WTC11 (cell line): ENCODE measurements around the gene NEMP2. TPM values are rescaled to one million over a fixed set of nuclear protein-coding genes. Genes with fewer than 3 reads are reported as not detected.

ENCODE experiments used
- ATAC-seq: fragments of 200-7000 bp; cut with Tn5 transposase; 2 replicates; pipeline ENCODE4 v1.10.0; 2021; ENCODE audit warnings: mild to moderate bottlenecking, moderate library complexity
- CTCF ChIA-PET: fragments of 300-600 bp; sonication (Branson Sonifier 250); formaldehyde crosslinking; loops from one replicate; lab custom pipeline; 2021; ENCODE audit warnings: antibody characterized with exemption; lab: Charles Lee
- POLR2A ChIA-PET: fragments of 350-600 bp; sonication (Branson Sonifier 250); formaldehyde crosslinking; loops from one replicate; lab custom pipeline; 2021; ENCODE audit warnings: antibody characterized with exemption; lab: Charles Lee
- DNase-seq: peaks from one replicate; pipeline ENCODE4 v3.0.0; 2021; ENCODE audit warnings: low spot score
- H3K27ac Mint-ChIP-seq: 2 replicates; pipeline ENCODE4 v1.8.0; 2021; ENCODE audit warnings: mixed read lengths
- H3K27me3 Mint-ChIP-seq: 2 replicates; pipeline ENCODE4 v1.8.0; 2021; ENCODE audit warnings: low read depth, mild to moderate bottlenecking, moderate library complexity, mixed read lengths
- H3K36me3 Mint-ChIP-seq: 2 replicates; pipeline ENCODE4 v1.8.0; 2021; ENCODE audit warnings: mixed read lengths
- H3K4me1 Mint-ChIP-seq: 2 replicates; pipeline ENCODE4 v1.8.0; 2022; ENCODE audit warnings: mixed read lengths
- H3K4me3 Mint-ChIP-seq: 2 replicates; pipeline ENCODE4 v1.8.0; 2021; ENCODE audit warnings: mild to moderate bottlenecking, moderate library complexity, mixed read lengths
- H3K9me3 Mint-ChIP-seq: 2 replicates; pipeline ENCODE4 v1.8.0; 2021; ENCODE audit warnings: mixed read lengths
- ATF2 ChIP-seq: sonication (generic); formaldehyde crosslinking; IDR thresholded peaks from 2 replicates; pipeline ENCODE4 v1.8.1; 2022; ENCODE audit warnings: low read depth, missing genetic modification reagents, borderline replicate concordance
- CBFB ChIP-seq: sonication (generic); formaldehyde crosslinking; IDR thresholded peaks from 2 replicates; pipeline ENCODE4 v1.8.1; 2022; ENCODE audit warnings: mild to moderate bottlenecking, low read depth, missing genetic modification reagents
- CREB1 ChIP-seq: sonication (generic); formaldehyde crosslinking; IDR thresholded peaks from 2 replicates; pipeline ENCODE4 v1.8.0; 2023; ENCODE audit warnings: mild to moderate bottlenecking, missing genetic modification reagents
- ELF4 ChIP-seq: sonication (generic); formaldehyde crosslinking; IDR thresholded peaks from 2 replicates; pipeline ENCODE4 v1.8.1; 2022; ENCODE audit warnings: low read depth, mild to moderate bottlenecking, moderate library complexity, missing genetic modification reagents
- ESRRA ChIP-seq: sonication (generic); formaldehyde crosslinking; IDR thresholded peaks from 2 replicates; pipeline ENCODE4 v1.8.1; 2022; ENCODE audit warnings: mild to moderate bottlenecking, missing genetic modification reagents, borderline replicate concordance
- FOXK1 ChIP-seq: sonication (generic); formaldehyde crosslinking; IDR thresholded peaks from 2 replicates; pipeline ENCODE4 v1.8.0; 2022; ENCODE audit warnings: mild to moderate bottlenecking, moderate library complexity, missing genetic modification reagents
- FOXP1 ChIP-seq: sonication (generic); formaldehyde crosslinking; IDR thresholded peaks from 2 replicates; pipeline ENCODE4 v1.8.0; 2022; ENCODE audit warnings: missing genetic modification reagents, mild to moderate bottlenecking, moderate library complexity, borderline replicate concordance
- GRHL2 ChIP-seq: fragments of 250-450 bp; sonication (Bioruptor Pico); IDR thresholded peaks from 2 replicates; pipeline ENCODE4 v1.8.0; 2022; ENCODE audit warnings: mild to moderate bottlenecking, moderate library complexity; ENCODE audit not compliant: insufficient replicate concordance, severe bottlenecking
- HMGA2 ChIP-seq: fragments of 250-450 bp; sonication (Bioruptor Pico); IDR thresholded peaks from 2 replicates; pipeline ENCODE4 v1.4.0; 2021; ENCODE audit warnings: mild to moderate bottlenecking, moderate library complexity
- JUN ChIP-seq: sonication (generic); formaldehyde crosslinking; IDR thresholded peaks from 2 replicates; pipeline ENCODE4 v1.8.0; 2023; ENCODE audit warnings: mild to moderate bottlenecking, missing genetic modification reagents
- KAT7 ChIP-seq: sonication (generic); formaldehyde crosslinking; IDR thresholded peaks from 2 replicates; pipeline ENCODE4 v1.8.1; 2023; ENCODE audit warnings: missing genetic modification reagents, mild to moderate bottlenecking, borderline replicate concordance
- MAX ChIP-seq: sonication (generic); formaldehyde crosslinking; IDR thresholded peaks from 2 replicates; pipeline ENCODE4 v1.8.0; 2022; ENCODE audit warnings: mild to moderate bottlenecking, missing genetic modification reagents
- MXD4 ChIP-seq: fragments of 250-450 bp; sonication (Bioruptor Pico); IDR thresholded peaks from 2 replicates; pipeline ENCODE4 v1.8.0; 2021; ENCODE audit warnings: mild to moderate bottlenecking, moderate library complexity, borderline replicate concordance
- NFATC4 ChIP-seq: fragments of 250-450 bp; sonication (Bioruptor Pico); IDR thresholded peaks from 2 replicates; pipeline ENCODE4 v1.9.0; 2021; ENCODE audit warnings: mild to moderate bottlenecking
- NR2C2 ChIP-seq: sonication (generic); formaldehyde crosslinking; IDR thresholded peaks from 2 replicates; pipeline ENCODE4 v1.8.0; 2022; ENCODE audit warnings: mild to moderate bottlenecking, missing genetic modification reagents
- PRDM15 ChIP-seq: sonication (generic); formaldehyde crosslinking; IDR thresholded peaks from 2 replicates; pipeline ENCODE4 v1.8.0; 2022; ENCODE audit warnings: missing genetic modification reagents
- SMAD3 ChIP-seq: sonication (generic); formaldehyde crosslinking; IDR thresholded peaks from 2 replicates; pipeline ENCODE4 v1.8.0; 2022; ENCODE audit warnings: missing genetic modification reagents, mild to moderate bottlenecking, borderline replicate concordance
- TCF7 ChIP-seq: sonication (generic); formaldehyde crosslinking; IDR thresholded peaks from 2 replicates; pipeline ENCODE4 v1.8.0; 2022; ENCODE audit warnings: mild to moderate bottlenecking, low read depth, missing genetic modification reagents, moderate library complexity
- ZBTB21 ChIP-seq: sonication (generic); formaldehyde crosslinking; IDR thresholded peaks from 2 replicates; pipeline ENCODE4 v1.8.1; 2023; ENCODE audit warnings: mild to moderate bottlenecking, missing genetic modification reagents, borderline replicate concordance
- ZNF219 ChIP-seq: sonication (generic); formaldehyde crosslinking; IDR thresholded peaks from 2 replicates; pipeline ENCODE4 v1.8.0; 2023; ENCODE audit warnings: missing genetic modification reagents, mild to moderate bottlenecking, borderline replicate concordance
- ZNF396 ChIP-seq: fragments of 250-450 bp; sonication (Bioruptor Pico); IDR thresholded peaks from 2 replicates; pipeline ENCODE4 v1.8.0; 2021; ENCODE audit warnings: mild to moderate bottlenecking, moderate library complexity, borderline replicate concordance
- total RNA-seq: library from RNA; stranded (reverse); gene quantifications from 3 replicates; pipeline ENCODE4 v1.2.3, GENCODE V29; 2021
- TF ChIP-seq, protein P1 (sequence below): sonication (generic); formaldehyde crosslinking; IDR thresholded peaks from 2 replicates; pipeline ENCODE4 v1.8.1; 2022; ENCODE audit warnings: mild to moderate bottlenecking, moderate library complexity, missing genetic modification reagents
- TF ChIP-seq, protein P2 (sequence below): sonication (generic); formaldehyde crosslinking; conservative IDR thresholded peaks from 2 replicates; pipeline ENCODE4 v1.8.1; 2023; ENCODE audit warnings: mild to moderate bottlenecking, low read depth, missing genetic modification reagents, moderate library complexity
- TF ChIP-seq, protein P3 (sequence below): fragments of 250-450 bp; sonication (Bioruptor Pico); IDR thresholded peaks from 2 replicates; pipeline ENCODE4 v1.8.0; 2021; ENCODE audit warnings: mild to moderate bottlenecking

The NEMP2 gene
- total RNA-seq, 1 experiment from 2014 or later = 7.2 TPM

DNA sequence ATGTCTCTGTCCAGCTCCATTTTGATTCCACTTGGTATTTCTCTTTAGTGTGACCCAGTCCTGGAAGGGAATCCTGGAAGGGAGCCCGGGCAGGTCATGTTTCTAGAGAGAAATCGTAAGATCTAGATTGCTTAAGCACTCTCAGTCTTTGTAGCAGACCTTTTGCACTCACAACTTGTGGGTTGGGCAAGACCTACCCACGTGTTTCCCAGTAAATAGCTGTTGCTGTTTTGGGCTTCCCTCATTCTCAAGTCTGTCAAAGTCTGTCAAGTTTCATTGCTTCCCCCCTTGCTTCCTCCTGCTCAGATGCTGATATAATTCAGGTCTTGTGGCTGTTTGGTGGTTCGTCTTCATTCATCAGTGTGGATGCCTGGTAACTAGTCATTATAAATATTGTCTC lies 17.4 kb upstream of the NEMP2 start:
- CTCF ChIA-PET = no interaction called here
- POLR2A ChIA-PET = no interaction called here
- Mint-ChIP-seq H3K9me3 (peaks cover 5% of the 10 kb centered on the region), H3K4me3 (no peak overlapping the region), H3K36me3 (no peaks in the 10 kb centered on the region), H3K27ac (no peak overlapping the region), H3K27me3 (no peaks in the 10 kb centered on the region), H3K4me1 (no peaks in the 10 kb centered on the region)
- TF ChIP-seq GRHL2 (CRISPR knock-in tag) (no peak), ELF4 (CRISPR knock-in tag) (no peak), CBFB (CRISPR knock-in tag) (no peak), ATF2 (CRISPR knock-in tag) (no peak), NFATC4 (CRISPR knock-in tag) (no peak), FOXP1 (CRISPR knock-in tag) (no peak), FOXK1 (CRISPR knock-in tag) (no peak), SMAD3 (CRISPR knock-in tag) (no peak), MXD4 (CRISPR knock-in tag) (no peak), JUN (CRISPR knock-in tag) (no peak), HMGA2 (CRISPR knock-in tag) (no peak), TCF7 (CRISPR knock-in tag) (no peak), ZNF219 (CRISPR knock-in tag) (no peak)
- TF ChIP-seq, protein P1, sequence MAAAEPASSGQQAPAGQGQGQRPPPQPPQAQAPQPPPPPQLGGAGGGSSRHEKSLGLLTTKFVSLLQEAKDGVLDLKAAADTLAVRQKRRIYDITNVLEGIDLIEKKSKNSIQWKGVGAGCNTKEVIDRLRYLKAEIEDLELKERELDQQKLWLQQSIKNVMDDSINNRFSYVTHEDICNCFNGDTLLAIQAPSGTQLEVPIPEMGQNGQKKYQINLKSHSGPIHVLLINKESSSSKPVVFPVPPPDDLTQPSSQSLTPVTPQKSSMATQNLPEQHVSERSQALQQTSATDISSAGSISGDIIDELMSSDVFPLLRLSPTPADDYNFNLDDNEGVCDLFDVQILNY (CRISPR knock-in tag) = no peak
- TF ChIP-seq, protein P2, sequence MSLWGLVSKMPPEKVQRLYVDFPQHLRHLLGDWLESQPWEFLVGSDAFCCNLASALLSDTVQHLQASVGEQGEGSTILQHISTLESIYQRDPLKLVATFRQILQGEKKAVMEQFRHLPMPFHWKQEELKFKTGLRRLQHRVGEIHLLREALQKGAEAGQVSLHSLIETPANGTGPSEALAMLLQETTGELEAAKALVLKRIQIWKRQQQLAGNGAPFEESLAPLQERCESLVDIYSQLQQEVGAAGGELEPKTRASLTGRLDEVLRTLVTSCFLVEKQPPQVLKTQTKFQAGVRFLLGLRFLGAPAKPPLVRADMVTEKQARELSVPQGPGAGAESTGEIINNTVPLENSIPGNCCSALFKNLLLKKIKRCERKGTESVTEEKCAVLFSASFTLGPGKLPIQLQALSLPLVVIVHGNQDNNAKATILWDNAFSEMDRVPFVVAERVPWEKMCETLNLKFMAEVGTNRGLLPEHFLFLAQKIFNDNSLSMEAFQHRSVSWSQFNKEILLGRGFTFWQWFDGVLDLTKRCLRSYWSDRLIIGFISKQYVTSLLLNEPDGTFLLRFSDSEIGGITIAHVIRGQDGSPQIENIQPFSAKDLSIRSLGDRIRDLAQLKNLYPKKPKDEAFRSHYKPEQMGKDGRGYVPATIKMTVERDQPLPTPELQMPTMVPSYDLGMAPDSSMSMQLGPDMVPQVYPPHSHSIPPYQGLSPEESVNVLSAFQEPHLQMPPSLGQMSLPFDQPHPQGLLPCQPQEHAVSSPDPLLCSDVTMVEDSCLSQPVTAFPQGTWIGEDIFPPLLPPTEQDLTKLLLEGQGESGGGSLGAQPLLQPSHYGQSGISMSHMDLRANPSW (CRISPR knock-in tag) = no peak
- no peak for DNase-seq
- ATAC-seq = no peak

DNA sequence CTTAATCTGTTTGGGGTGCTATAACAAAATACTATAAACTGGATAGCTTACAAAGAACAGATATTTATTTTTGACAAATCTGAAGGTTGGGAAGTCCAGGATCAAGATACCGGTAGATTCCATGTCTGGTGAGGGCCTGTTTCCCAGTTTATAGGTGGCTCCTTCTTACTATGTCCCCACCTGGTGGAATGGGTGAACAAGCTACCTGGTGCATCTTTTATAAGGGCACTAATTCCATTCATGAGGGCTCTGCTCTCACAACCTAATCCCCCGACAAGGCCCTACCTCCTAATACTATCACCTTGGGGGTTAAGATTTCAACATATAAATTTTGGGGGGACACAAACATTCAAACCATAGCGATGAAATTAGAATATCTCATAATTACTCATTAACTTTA lies 15.6 kb upstream of the NEMP2 start:
- ChIA-PET POLR2A (no interaction called here), CTCF (interaction anchor here (1.0 kb wide), 1 partner anchor 12 kb away, joined by 3 read pairs; no protein-coding TSS in a partner anchor)
- no peaks in the 10 kb centered on the region; the same call in 1 of the 2 replicates for H3K9me3 Mint-ChIP-seq
- no peaks in the 10 kb centered on the region for H3K36me3 Mint-ChIP-seq
- H3K4me3 Mint-ChIP-seq = no peak overlapping the region
- H3K4me1 Mint-ChIP-seq = no peaks in the 10 kb centered on the region
- DNase-seq = no peak
- H3K27me3 Mint-ChIP-seq = no peaks in the 10 kb centered on the region
- TF ChIP-seq ZBTB21 (CRISPR knock-in tag) (no peak), CREB1 (CRISPR knock-in tag) (no peak), ATF2 (CRISPR knock-in tag) (no peak), PRDM15 (CRISPR knock-in tag) (no peak), MAX (CRISPR knock-in tag) (no peak), ESRRA (CRISPR knock-in tag) (no peak), TCF7 (CRISPR knock-in tag) (no peak), ZNF396 (CRISPR knock-in tag) (no peak), KAT7 (CRISPR knock-in tag) (no peak), NR2C2 (CRISPR knock-in tag) (no peak)
- TF ChIP-seq, protein P3, sequence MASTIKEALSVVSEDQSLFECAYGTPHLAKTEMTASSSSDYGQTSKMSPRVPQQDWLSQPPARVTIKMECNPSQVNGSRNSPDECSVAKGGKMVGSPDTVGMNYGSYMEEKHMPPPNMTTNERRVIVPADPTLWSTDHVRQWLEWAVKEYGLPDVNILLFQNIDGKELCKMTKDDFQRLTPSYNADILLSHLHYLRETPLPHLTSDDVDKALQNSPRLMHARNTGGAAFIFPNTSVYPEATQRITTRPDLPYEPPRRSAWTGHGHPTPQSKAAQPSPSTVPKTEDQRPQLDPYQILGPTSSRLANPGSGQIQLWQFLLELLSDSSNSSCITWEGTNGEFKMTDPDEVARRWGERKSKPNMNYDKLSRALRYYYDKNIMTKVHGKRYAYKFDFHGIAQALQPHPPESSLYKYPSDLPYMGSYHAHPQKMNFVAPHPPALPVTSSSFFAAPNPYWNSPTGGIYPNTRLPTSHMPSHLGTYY (CRISPR knock-in tag) = no peak
- H3K27ac Mint-ChIP-seq = no peak overlapping the region
- peak; percentile 63 for ATAC-seq
